HUDEP-2 (cell line): ENCODE results near the gene IGSF3.
A peak's percentile ranks its signal among the peaks of the same experiment; 100 is the strongest.

Source experiments
- DNase-seq, 76 experiments: peaks; one replicate each; lab custom pipeline; 2025; ENCODE audit not compliant: unreplicated experiment in 76 of 76; lab: John Stamatoyannopoulos, UW

Gene IGSF3

DNA sequence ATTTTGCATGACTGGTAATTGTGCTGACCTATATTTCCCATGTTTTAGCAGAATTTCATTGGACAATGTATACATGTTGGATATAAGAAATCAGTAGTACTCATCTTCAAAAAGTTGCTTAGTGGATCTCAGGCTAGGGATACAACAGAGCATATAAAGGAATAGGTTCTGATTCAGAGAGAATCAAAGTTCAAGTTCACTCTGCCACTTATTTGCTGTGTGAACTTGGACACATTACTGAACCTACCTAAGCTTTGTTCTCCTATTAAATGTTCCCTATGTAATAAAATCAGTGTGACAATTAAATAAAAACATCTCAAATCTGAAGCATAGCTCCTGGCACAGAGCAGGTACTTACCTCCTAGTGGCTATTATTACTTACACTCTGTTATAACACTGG, 106.0 kb downstream of the IGSF3 start:
- no peak for DNase-seq

DNA sequence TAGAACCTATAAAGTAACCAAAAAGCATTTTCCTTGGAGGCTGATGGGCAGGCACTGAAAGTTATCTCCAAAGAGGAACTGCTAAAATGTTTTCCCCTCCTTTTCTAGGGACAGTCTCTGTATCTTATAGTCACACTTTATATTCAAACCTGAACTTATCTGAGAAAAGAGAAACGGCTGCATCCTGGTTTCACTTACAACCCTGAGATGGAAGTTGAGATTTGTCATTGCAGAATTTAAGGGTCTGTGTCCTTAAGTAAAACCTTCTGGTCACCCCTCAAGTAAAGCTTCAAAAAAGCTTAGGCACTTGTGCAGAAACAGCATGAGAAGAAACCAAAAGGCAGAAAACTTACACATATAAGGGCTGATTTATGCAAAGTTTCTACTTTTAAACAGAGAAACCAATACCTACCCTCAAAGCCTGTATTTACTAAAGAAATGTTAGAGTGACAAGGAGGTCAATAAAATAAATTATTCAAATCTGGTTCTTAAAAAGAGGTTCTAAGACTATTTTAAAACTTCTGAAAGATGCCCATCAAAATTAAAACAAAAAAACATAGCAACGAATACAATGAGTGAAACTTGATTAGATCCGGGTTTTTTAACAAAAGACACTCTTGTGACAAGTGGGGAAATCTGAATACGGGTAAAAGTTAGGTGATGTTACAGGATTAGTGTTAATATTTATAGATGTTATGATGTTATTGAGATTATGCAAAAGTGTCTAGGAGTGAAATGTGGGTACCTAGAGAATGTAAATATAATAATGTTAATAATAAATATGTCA, 106.6 kb downstream of the IGSF3 start:
- DNase-seq, result no peak

DNA sequence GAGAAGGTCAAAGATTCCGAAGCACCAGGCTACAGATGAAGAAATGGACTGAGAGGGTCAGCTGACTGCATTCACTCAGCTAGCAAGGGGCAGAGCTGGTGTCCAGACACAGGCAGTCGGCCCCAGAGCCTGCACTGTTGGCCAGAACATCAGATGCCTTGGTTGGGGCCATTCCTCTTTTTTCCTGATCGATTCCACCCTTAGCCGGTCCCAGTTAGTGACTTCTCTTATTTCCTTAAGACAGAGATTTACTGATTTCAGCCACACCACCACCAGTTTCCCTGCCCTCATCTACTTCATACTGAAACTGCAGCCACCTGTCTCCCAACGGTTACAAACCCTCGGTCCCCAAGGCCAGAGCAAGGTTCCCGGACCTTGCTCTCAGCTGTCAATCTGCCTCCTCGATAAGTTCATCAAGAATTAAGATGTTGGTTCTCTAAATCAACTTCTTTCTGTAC, 108.2 kb downstream of the IGSF3 start:
- DNase-seq, result no peak

DNA sequence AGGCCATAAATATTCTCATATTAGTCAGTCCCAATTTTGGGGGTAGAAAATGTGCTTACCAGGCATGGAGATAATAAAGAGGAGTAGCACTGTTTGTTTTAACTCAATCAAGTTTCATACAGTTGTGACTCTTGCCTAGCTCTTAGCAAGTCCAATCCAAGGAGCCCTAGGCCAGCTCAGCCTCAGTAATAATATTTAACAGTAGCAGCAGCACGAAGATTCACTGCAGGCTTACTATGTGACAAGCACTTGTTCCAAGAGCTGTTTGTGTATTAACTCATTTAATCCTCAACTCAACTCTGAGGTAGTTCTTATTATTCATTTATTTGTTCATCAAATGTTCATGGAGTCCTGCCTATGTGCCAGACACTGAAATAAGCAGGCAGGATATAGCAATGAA, 109.0 kb downstream of the IGSF3 start:
- no peak for DNase-seq

DNA sequence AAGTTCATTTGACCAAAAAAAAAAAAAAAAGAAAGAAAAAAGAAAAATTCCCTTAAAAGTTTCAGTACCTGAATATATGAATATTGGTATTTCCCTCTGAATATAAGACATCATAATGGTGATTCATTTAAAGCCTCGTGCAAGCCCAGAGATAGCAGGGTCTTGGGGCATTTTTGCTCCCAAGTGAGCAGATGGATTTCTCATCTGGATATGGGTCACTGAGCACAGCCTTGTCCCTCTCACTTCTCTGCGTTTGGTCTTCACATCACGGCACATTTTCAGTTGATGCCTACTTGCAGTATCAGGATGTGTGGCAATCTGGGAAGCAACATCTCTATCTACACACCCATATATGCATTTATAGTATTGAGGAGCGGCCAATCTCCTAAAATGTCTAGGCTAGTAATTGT, 109.4 kb downstream of the IGSF3 start:
- DNase-seq, result no peak

DNA sequence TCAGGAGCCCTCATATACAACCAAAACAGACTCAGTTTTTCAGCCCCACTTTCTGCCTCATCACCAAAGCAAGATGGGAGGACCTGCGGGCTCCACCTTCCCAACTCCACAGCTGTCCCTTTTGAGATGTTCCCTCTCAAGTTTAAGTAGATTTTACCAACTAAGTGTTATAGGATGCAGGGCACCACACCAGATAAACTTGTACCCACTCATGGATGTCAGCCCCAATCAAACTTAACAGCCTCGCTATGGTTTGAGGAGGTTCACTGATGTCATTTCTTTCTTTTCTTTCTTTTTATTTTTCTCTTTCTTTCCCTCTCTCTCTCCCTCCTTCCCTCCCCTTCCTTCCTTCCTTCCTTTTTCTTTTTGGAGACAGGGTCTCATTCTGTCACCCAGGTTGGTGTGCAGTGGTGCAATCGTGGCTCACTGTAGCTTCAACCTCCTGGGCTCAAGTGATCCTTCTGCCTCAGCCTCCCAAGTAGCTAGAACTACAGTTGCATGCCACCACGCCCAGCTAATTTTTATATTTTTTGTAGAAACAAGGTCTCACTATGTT, 110.1 kb downstream of the IGSF3 start:
- no peak for DNase-seq

DNA sequence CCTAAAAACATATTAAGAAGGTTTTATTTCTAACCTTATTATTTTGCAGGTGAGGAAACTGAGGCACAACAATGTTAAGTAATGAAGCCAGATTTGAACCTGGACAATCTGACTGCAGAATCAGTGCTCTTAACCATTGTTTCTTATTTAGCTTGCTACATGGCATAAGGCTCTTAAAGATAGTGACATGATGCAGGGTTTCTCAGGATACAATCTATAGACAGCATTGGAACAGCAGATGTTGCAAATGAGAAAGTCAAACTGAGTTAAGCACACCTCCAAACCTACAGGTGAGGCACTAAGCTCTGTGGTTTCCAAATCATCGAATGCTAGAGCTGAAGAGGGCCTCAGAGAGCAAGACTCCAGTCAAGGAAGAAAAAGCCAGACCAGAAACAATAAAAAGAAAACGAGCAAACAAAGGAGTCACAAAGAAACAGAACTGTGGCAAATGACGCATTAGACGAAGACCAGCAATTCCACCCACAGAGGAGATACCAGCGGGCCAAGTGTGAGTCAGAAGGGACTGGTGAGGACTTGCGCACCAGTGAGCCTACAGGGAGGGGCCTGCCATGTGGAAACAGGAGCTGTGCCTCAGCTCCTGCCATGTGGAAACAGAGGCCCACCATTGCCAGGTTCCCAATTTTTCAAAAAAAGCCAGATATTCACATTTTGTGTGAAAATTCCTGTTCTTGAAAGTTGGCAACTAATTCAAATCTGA, 111.1 kb downstream of the IGSF3 start:
- DNase-seq, result peak in 69 of 76 experiments; percentile 7 to 85 (median 57)

DNA sequence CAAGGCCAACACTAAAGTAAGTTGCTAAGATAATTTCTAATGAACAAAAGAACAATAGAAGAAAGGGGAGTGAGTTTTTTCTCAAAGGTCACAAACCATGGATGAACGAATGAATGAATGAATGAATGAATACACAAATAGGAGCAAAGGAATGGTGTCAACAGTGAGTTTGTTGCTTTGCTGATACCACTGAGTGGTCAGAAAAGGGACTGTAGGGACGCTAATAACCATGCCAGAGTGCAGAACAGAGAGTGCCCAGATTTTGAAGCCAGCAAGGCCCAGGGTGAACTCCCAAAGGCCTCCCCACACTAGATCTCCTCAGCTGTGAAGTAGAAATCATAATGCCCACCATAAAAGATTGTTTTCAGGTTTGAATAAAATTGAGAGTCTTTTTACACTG, 112.6 kb downstream of the IGSF3 start:
- no peak for DNase-seq

DNA sequence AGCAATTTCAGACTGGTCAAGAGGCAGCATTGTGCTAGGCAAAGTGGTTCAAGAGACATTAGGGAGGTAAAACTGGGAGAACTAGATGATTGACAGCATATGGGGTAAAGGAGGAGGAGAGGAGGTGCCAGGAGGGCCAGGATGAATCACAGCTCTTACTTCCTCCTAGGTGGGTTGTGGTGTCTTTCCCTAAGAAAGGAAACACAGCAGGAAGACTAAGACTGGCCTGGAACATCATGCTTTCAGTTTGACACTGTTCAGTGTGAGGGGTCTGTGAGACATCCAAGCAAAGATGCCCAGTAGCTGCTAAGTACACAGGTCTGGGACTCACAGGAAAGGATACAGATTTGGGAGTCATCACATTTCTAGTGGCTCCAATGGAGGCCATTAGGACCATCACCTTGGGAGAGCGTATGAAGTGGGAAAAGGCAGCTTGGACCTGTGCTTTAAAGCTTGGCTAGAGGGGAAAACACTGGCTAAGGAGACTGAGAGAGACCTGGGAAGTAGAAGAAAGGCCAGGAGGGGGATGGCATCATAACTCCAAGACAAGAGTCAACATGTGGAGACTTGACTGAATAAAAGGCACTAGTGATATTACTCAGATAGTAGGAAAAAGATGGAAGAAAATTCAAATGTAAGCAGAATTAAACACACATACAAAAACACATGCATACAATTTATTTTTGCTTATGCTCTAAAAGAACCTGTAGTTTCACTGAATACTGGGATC, 114.0 kb downstream of the IGSF3 start:
- no peak for DNase-seq

DNA sequence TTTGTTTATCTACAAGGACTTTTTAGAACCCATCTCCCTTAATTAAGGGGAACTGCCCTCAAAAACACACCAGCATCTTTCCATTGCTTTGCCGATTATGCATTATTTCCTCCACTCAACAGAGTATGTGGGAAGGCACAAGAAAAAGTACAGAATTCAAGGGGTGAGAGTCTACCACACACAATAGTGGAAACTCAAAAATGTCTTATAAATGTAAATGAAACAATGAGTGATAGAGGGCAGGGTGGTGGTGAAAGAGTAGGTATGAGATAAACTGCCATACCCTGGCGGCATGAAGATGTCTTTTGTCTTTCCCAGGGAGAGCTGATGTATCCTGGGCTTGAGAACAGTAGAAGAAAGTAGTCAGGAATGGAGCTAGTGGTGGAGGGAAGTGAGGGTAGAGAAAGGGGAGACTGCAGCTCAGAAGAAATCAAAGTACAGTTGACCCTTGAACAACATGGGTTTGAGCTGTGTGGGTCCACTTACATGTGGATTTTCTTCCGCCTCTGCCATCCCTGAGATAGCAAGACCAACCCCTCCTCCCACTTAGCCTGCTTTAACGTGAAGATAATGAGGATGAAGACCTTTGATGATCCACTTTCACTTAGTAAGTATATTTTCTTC, 121.1 kb downstream of the IGSF3 start:
- DNase-seq, result no peak

DNA sequence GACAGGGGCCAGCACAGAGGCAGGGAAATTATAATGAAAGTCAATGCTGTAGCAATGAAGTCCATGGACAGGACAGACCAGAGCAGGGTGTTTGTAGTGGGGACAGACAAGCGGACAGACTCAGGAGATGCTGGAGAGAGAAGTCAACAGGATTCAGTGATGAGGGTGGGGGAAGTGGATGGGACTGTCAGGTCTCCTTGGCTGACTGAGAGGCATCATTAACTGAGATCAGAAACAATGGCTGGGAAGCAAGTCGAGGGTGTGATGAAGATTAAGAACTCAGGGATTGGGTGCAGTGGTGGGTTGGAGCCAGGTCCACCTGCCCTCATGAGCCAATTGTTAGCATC, 122.2 kb downstream of the IGSF3 start:
- DNase-seq, result no peak

DNA sequence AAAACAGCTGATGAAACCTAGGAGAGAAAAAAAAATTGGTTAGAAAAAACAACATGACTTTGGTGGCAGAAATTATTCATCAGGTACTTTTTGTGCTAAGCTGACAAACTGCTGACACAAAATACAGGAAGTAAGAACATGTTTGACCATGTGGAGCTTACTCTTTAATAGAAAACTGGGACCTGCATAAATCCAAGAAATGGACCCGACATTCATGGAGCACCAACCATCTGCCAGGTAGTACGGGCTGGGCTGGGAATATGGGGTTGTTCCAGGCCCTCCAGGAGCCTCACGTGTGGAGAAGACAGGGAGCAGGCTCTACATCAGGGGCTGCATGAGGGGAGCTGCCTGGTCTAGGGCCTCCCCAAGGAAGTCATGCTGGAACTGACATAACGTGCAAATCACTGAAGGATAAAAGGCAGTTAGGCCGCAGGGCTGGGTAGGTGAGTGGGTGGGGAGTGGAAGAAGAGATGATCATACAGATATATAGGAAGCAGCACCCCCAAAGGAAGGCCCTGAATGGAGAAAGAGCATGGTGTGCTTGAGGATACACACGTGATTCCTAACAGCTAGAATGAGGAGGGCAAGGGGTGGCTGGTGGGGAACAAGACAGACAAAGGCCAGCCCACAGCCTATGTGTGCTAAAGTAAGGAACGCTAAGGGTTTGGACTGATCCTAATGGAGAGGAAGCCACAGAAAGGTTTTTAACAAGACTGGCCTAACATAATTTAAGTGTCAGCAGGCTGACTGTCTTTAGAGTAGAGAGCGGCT, 122.8 kb downstream of the IGSF3 start:
- peak in 2 of 76 experiments; percentile 5 to 30 for DNase-seq

DNA sequence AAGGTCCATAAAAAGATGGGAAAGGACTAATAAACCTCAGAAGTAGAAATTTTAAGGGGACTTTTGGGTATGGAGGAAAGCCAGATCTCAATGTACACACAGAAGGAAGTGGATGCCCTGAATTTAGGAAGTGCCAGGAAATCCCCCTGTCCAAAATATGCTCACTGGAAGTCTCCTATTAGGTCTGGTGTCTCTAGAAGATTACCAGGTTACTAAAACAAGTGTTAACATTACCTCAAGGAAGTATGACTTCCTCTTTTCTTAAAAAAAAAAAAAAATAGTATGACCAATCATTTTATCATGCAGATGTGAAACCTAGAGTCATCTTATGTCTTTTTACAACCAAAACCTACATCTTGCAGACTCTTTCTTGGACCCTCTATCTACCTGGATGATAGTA, 127.4 kb downstream of the IGSF3 start:
- no peak for DNase-seq

DNA sequence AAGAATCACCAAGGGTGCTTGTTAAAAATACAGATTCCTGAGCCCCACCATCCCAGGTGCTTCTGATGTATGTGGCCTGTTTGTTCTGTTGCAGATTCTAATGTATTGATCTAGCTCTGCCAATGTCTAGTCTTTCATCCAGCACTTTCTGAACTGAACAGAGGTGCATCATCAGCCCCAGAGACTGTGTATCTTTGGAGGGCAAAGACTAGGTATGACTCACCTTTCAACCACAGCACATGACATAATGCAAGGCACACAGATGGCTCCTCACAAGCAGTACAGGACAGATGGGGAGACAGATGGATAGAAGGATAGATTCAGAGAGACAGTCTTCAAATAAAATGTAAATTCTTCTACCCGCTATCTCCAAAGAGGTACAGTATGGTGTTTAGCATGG, 129.0 kb downstream of the IGSF3 start:
- DNase-seq, result peak in 3 of 76 experiments; percentile 7 to 10 (median 9)

DNA sequence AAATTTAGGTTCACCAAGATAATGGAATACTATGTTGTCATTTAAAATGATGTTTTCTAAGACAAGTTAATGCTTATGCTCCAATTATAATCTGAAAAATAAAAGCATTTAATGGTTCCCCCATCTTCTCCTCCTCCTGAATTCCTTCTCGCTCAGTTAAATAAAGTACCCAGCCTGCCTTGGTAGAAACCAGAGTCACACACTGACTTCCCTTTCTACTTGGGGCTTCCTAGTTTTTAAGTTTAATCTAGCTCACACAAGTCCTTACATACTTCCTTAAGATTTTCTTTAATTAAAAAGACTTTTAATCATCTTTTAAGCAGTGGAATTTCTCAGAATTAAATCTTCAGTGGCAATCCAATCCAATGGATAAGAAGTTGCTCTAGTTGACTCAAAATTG, 129.6 kb downstream of the IGSF3 start:
- no peak for DNase-seq

DNA sequence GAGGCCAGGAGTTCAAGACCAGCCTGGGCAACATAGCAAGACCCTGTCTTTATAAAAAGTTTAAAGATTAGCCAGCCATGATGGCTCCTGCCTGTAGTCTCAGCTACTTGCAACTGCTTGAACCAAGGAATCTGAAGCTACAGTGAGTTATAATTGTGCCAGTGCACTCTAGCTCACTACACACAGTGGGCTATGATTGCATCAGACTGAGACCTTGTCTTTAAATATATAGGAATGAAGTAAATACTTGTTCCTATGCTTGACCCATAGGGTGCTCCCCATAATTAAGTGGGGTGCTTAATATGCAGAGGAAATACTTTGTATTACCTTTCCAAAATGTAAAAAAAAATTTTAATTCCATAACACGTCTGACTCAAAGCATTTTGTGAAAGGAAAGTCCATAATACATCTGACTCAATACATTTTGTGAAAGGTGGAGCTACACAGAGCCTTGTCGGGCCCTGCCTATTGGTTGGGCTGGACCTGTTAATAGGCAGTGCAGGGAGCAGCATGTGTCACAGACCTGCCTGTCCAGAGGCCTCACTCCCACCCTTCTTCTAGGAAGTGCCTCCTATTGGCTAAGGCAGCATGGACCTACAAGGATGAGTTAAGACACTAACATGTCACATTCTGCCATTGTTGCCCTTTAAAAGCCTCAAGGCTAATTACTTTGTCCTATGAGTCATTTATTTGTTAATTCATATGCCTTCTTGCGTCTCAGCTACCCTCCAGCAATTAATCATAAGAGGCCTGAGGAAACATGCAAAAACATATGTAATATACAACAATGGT, 130.3 kb downstream of the IGSF3 start:
- no peak for DNase-seq

DNA sequence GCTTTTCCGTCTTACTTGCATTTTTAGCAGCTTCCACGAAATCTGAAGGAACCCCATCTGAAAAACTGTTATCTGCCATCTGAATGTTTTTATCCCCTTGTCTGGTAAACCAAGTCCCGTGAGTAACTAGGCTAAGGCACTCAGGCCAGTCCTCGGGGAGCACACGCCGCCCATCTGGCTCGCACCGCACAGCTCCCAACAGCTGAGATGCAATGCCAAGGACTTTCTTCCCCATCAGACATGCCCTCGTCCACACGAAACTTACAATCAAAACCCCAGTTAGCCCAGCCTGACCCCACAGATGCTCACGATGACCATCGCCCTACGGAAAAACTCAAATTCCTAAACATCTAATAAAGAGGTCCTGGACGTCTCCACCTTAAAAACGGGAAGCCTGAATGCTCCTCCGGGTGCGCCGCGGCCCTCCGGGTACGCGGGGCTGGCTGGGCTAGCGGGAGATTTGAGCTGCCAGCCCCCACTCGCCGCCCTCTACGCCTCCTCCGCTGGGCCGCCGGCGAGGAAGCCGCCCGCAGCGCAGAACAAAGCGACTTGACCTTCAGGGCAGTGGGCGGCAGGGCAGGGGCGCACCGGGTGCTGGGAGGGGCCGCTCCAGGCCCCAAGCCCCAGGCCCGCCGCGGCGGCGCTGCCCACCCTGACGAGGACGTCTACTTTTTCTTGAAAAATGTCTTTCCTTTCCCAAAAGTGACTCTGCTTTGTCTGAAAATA, 133.4 kb downstream of the IGSF3 start:
- no peak for DNase-seq

DNA sequence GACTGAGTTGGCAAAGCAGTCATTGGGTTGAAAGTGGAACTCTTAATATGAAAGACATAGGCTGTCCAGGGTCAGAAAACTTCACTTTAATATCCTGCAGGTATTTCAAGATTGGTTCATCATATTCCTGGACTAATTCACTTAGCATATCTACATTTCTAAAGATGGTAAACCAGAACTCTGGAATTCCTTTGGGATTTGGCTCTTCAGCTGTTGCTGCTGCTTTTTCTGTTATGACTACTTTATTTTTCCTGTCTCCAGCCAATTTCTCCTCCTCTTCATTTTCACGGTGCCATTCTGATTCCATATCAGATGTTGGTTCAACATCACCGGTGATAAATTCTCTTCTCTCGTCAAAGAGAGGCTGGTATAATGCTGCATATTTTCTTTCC, 134.1 kb downstream of the IGSF3 start:
- DNase-seq, result no peak
